Measurements from ENCODE around the gene ZC3H10.
"Not testable (repeated sequence)": the region's sequence is repeated elsewhere in the genome, so short reads cannot be mapped to it uniquely, and the experiment has no call there.

ZC3H10 gene

DNA sequence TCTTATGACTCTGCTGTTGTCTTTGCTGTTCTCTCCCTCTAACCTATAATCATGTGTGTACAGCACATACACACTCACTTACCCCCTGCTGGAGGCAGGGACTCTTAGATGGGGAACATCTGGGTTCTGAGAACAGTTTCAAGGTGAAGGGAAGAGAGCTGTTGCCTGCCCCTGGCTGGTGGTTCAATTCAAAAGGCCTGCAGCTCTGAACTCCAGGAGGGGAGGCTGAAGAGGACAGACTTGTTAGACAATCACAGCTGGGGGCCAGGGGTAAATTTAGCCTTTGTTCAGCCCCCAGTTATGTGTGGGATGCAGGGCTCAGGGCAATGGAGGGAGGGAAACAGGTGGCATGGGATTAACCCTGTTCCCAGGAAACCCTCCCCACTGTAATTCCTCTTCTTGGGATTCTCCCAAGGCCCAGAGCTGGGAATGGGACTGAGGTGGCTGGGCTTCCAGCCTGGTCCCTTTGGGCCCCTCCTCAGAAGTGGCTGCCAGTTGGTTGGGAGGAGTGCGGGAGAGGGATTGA is 36.2 kb downstream of the ZC3H10 start:
- in situ Hi-C loops (cut with MboI; ENCODE audit: low sequenced_read_pairs, unreplicated experiment): no loop called here
- DNase-seq (ENCODE audit: low spot score): no peak
- TF ChIP-seq, protein P1, sequence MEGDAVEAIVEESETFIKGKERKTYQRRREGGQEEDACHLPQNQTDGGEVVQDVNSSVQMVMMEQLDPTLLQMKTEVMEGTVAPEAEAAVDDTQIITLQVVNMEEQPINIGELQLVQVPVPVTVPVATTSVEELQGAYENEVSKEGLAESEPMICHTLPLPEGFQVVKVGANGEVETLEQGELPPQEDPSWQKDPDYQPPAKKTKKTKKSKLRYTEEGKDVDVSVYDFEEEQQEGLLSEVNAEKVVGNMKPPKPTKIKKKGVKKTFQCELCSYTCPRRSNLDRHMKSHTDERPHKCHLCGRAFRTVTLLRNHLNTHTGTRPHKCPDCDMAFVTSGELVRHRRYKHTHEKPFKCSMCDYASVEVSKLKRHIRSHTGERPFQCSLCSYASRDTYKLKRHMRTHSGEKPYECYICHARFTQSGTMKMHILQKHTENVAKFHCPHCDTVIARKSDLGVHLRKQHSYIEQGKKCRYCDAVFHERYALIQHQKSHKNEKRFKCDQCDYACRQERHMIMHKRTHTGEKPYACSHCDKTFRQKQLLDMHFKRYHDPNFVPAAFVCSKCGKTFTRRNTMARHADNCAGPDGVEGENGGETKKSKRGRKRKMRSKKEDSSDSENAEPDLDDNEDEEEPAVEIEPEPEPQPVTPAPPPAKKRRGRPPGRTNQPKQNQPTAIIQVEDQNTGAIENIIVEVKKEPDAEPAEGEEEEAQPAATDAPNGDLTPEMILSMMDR (IDR thresholded peaks at IDR 0.05; ENCODE audit: borderline replicate concordance, control extremely low read depth, extremely low read depth, insufficient read depth, missing control alignments): no peak

DNA sequence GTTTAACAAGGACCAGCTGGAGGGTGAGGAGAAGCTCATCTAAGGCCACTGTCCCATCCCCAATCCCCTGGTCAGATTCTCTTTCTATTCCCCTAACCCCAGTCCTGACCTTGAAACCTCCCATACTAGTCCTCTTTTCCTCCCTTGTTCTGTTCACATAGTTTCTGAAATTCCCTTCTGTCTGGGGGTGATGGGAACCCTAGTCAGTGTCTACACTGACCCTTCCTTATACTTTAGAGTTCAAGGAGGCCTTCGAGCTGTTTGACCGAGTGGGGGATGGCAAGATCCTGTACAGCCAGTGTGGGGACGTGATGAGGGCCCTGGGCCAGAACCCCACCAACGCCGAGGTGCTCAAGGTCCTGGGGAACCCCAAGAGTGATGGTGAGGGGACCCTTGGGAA is 36.8 kb downstream of the ZC3H10 start:
- no peak for DNase-seq (ENCODE audit: low spot score)
- TF ChIP-seq, protein P1 (IDR thresholded peaks at IDR 0.05; ENCODE audit: borderline replicate concordance, control extremely low read depth, extremely low read depth, insufficient read depth, missing control alignments): no peak
- in situ Hi-C loops (cut with MboI; ENCODE audit: low sequenced_read_pairs, unreplicated experiment): no loop called here

DNA sequence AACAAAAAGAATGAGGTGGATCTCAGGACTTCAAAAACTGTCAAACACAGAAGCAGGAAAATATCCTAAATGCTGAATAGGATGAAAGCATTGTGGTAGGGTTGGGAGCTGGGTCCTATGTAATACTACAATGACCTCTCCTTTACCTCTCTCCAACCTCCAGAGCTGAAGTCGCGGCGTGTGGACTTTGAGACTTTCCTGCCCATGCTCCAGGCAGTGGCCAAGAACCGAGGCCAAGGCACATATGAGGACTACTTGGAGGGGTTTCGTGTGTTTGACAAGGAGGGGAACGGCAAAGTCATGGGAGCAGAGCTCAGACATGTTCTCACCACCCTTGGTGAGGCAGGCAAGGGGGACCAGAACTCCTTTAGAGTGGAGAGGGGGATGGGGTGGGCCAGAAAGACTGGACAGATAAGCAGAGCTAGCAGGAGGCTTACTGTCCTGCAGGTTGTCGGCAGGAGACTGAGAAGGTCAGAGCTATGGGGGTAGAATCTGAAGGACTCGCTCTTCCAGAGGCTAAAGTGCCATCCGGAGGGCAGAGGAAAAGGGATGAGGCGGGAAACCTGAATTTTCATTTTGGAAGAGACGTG is 37.3 kb downstream of the ZC3H10 start:
- DNase-seq (ENCODE audit: low spot score): no peak
- in situ Hi-C loops (cut with MboI; ENCODE audit: low sequenced_read_pairs, unreplicated experiment): no loop called here
- TF ChIP-seq, protein P1 (IDR thresholded peaks at IDR 0.05; ENCODE audit: borderline replicate concordance, control extremely low read depth, extremely low read depth, insufficient read depth, missing control alignments): no peak

DNA sequence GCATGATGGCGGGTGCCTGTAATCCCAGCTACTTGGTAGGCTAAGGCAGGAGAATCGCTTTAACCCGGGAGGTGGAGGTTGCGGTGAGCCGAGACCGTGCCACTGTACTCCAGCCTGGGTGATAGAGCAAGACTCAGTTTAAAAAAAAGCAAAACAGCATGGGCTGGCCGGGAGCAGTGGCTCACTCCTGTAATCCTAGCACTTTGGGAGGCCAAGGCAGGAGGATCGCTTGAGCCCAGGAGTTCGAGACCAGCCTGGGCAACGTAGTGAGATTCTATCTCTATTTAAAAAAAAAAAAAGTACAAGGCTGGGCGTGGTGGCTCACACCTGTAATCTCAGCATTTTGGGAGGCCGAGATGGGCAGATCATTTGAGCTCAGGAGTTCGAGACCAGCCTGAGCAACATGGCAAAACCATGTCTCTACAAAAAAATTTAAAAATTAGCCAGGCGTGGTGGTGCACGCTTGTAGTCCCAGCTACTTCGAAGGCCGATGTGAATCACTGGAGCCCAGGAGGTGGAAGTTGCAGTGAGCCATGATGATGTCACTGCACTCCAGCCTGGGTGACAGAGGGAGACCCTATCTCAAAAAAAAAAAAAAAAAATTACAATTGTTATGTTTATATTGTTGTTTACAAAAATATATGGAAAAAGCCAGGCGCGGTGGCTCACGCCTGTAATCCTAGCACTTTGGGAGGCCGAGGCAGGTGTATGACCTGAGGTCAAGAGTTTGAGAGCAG is 38.6 kb downstream of the ZC3H10 start:
- not testable (repeated sequence) for DNase-seq (ENCODE audit: low spot score)

DNA sequence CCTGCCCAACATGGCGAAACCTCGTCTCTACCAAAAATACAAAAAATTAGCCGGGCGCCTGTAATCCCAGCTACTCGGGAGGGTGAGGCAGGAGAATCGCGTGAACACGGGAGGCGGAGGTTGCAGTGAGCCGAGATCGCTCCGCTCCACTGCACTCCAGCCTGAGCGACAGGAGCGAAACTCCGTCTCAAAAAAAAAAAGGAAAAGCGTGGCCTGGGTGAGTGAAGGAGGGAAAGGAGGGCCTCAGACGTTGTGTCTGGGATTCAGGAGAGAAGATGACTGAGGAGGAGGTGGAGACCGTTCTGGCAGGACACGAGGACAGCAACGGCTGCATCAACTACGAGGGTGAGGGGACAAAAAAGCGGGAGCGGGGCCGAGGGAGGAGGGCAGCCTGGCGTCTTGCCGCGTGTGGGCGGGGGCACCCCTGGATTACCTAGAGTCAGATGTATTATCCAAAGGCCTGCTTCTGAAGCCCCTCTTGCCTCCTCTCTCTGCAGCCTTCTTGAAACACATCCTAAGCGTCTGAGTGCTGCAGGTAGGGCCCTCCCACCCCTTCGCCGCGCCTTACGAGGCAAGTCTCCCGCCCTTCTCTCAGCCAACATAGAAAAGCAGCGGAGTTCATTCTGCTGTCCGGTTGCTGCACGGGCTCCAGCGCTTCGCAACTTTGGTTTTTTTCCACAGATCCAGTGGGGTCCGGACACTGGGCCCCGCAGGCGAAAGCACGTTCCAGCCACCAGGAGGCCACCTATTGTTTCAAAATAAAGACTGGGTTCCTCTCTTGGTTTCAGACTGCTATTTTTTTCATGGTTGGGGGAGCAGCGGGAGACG is 39.3 kb downstream of the ZC3H10 start:
- DNase-seq (ENCODE audit: low spot score): peak; percentile 85
- TF ChIP-seq, protein P1 (IDR thresholded peaks at IDR 0.05; ENCODE audit: borderline replicate concordance, control extremely low read depth, extremely low read depth, insufficient read depth, missing control alignments): peak; percentile 39
- in situ Hi-C loops (cut with MboI; ENCODE audit: low sequenced_read_pairs, unreplicated experiment): no loop called here

More for the DNA sequence above, 38.6 kb downstream of the ZC3H10 start:
- in situ Hi-C loops (cut with MboI; ENCODE audit: low sequenced_read_pairs, unreplicated experiment): not testable (repeated sequence)

DNA sequence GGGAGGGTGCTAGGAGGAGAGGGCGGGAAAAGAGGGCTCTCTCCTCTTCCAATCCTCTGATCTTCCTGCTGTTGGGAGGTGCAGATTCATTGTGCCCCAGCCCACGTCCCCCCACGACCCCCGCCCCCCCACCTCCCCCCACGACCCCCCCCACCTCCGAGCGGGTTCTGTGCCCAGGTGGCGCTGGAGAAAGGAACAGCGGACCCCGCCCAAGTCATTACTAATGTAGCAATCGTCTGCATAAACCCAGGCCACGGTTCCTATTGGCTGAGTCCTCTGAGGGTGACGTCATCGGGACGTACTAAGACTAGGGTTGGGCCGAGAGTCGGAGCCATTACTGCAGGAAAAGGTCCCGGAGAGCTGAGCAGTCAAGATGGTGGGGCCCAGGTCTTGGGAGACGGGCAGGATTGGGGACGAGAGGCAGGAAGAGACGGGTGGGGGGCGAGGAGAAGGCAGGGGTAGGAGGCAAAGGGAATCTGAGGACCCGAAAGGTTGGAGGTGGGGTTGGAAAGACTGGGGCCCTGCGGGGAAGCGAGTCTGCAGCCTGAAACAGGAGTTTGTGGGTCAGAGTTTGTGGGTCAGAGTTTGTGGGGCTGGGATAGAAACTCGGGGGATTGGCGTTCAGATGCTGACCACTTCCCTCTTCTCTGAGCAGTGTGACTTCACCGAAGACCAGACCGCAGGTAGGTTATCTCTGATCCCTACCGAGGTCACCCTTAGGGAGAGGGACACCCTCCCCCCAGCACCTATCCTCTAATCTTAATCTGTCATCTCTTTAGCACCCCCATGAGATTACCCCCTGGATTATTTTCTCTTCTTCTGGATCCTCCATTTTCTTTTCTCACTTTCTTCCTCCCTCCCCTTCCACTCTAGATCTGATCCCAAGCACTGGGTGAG is 40.2 kb downstream of the ZC3H10 start, which contains the start of gene MYL6:
Gene MYL6 (plus strand): TSS at position 331 of the 897 bp plus-strand sequence. CDS start 43 bp downstream, at position 374.
- TF ChIP-seq, protein P1 (IDR thresholded peaks at IDR 0.05; ENCODE audit: borderline replicate concordance, control extremely low read depth, extremely low read depth, insufficient read depth, missing control alignments): no peak
- in situ Hi-C loops (cut with MboI; ENCODE audit: low sequenced_read_pairs, unreplicated experiment): no loop called here

More for the DNA sequence above, 40.2 kb downstream of the ZC3H10 start, which contains the start of gene MYL6:
- peak; percentile 94 for DNase-seq (ENCODE audit: low spot score)
